ENCODE measurements around the gene NDUFA6.
"Not testable (repeated sequence)": the region's sequence is repeated elsewhere in the genome, so short reads cannot be mapped to it uniquely, and the experiment has no call there.

Gene NDUFA6

GRCh38 chr22:42090596-42091454 is at the start of gene NDUFA6:
Gene NDUFA6, minus strand, starts transcription at chr22:42090772. Its CDS starts 28 bp downstream, at chr22:42090744.
- peak; percentile 98 for DNase-seq (ENCODE audit: low read depth)

DNA sequence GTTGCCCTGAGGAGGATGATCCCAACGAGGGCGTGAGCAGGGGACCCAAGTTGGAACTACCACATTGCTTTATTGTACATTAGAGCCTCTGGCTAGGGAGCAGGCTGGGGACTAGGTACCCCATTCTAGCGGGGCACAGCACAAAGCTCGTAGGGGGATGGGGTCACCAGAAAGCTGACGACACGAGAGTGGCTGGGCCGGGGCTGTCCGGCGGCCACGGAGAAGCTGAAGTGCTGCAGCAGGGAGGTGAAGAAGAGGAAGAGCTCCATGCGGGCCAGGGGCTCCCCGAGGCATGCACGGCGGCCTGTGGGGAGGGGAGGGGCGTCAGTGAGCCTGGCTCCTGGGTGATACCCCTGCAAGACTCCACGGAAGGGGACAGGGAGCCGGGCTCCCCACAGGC is 49.6 kb upstream of the NDUFA6 start:
- DNase-seq (ENCODE audit: low read depth), result not testable (repeated sequence)

GRCh38 chr22:42139508-42139907 is 48.9 kb upstream of the NDUFA6 start:
- DNase-seq (ENCODE audit: low read depth), result not testable (repeated sequence)

- DNase-seq (ENCODE audit: low read depth), result no peak
Measured at GRCh38 chr22:42138972-42139371, 48.4 kb upstream of the NDUFA6 start.

DNA sequence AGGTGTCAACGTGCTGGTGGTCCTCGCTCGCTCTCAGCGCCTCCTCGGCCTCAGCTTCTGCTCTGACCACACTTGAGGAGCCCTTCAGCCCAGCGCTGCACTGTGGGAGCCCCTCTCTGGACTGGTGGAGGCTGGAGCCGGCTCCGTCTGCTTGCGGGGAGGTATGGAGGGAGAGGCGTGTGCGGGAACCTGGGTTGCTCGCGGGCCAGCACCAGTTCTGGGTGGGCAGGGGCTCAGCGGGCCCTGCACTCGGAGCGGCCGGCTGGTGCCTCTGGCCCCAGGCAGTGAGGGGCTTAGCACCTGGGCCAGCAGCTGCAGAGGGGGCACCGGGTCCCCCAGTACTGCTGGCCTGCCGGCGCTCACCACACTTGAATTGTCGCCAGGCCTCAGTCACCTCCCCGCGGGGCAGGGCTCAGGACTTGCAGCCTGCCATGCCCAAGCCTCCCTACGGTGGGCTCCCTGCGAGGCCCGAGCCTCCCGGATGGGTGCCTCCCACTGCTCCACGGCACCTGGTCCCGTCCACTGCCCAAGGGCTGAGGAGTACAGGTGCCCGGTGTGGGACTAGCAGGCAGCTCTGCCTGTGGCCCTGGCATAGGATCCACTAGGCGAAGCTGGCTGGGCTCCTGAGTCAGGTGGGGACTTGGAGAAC is 47.7 kb upstream of the NDUFA6 start:
- DNase-seq (ENCODE audit: low read depth), result no peak

- DNase-seq (ENCODE audit: low read depth), result not testable (repeated sequence)
Measured at GRCh38 chr22:42135688-42136087, 45.1 kb upstream of the NDUFA6 start.

DNA sequence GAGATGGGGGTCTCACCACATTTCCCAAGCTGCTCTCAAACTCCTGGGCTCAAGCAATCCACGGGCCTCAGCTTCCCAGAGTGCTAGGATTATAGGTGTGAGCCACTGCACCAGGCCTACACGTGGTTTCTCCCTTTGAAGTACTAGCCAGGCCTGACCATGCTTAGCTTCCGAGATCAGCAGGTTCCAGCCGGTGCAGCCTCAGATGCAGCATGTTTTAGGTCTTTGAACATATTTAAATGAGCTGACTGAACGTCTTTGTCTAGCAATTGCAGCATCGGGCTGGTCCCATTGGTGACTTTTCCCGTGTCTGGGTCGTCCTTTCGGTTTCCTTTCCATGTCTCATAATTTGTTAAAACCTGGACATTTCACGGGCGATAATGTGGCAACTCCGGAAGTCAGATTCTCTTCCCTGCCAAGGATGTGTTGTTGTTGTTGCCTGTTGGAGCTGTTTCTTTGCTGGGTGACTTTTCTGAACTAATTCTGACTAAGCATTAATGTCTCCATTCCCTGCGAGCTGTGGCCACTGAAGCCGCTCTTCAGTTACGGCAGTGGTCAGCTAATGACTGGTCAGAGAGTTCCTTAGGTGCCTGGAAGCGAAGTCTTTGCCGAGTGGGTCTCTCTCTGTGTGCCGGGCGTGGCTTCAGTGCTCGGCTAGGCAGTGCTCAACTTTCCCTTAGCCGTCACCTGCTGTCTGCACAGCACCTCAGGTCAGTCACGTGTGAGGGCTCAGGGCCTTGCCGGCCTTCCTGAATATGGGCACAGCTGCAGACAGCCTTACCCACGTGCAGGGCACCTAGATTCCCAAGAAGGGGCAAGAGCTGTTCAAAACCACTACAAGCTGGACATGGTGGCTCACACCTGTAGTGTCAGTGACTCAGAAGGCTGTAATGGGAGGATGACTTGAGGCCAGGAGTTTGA is 43.8 kb upstream of the NDUFA6 start:
- DNase-seq (ENCODE audit: low read depth), result peak; percentile 12

DNA sequence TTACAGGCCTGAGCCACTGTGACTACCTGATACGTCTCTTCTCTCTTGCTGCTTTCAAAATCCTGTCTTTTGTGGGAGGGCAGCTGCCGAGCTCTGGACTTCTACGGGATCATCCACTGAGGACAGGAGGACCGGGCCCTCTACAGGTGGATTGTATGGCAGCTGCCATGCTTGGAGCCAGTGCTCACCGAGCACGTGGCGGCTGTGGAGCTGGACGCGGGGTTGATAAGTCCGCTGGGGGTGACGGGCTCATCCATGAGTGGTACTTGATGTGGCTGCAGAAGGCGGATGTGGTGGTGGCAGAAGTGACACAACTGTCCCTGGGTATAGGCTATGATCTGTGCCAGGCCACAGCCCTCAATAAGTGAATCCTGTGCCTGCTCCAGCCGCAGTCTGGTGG is 41.9 kb upstream of the NDUFA6 start:
- no peak for DNase-seq (ENCODE audit: low read depth)

DNA sequence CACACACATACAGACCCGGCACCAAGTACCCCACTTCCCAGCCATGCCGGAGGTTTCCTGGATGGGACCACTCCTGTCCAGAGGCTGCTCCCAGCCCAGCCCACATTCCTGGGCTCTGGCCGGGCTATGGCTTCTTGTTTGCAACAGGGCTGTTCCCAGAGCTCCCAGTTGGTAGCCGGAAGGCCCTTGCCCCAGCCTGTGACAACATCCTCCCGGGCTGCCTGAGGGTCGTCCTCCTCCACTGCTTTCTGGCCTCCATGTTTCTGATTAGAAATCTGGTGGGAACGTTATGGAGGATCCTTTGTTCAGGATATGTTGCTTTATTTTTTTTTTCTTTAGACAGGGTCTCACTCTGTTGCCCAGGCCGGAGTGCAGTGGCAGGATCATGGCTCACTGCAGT is 41.0 kb upstream of the NDUFA6 start:
- no peak for DNase-seq (ENCODE audit: low read depth)

DNA sequence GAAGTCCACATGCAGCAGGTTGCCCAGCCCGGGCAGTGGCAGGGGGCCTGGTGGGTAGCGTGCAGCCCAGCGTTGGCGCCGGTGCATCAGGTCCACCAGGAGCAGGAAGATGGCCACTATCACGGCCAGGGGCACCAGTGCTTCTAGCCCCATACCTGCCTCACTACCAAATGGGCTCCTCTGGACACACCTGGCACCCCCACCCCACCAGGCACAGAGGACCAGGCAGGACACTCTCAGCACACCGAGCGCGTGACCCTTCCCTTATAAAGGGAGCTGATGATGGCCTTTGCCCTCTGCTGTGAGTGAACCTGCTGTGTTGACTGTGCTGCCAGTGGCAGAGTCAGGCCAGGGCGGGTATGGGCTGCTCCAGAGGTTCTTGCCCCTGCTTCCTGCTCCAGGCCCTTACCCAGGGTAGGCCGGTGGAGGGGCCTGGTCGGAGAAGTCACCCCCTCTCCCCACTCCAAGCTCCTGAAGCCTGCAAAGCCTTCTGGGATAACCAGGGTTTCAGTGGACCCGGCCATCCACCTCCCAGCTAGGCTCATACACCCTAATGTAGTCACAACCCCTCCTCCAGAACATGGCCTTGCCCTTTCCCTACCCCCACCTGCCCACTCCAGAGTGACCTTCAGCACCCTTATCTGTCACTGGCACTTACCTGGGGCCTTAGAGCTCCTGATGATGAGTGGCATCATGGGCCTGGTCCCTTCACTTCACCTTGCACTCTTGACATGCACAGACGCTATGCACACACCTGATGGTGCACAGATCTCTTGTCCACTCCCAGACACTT is 40.3 kb upstream of the NDUFA6 start, which contains the start of gene CYP2D6:
Gene CYP2D6 (minus strand): TSS at position 172 of the 793 bp plus-strand sequence. CDS start 19 bp downstream, at position 153.
- not testable (repeated sequence) for DNase-seq (ENCODE audit: low read depth)

GRCh38 chr22:42130182-42130581 is 39.6 kb upstream of the NDUFA6 start:
- not testable (repeated sequence) for DNase-seq (ENCODE audit: low read depth)

DNA sequence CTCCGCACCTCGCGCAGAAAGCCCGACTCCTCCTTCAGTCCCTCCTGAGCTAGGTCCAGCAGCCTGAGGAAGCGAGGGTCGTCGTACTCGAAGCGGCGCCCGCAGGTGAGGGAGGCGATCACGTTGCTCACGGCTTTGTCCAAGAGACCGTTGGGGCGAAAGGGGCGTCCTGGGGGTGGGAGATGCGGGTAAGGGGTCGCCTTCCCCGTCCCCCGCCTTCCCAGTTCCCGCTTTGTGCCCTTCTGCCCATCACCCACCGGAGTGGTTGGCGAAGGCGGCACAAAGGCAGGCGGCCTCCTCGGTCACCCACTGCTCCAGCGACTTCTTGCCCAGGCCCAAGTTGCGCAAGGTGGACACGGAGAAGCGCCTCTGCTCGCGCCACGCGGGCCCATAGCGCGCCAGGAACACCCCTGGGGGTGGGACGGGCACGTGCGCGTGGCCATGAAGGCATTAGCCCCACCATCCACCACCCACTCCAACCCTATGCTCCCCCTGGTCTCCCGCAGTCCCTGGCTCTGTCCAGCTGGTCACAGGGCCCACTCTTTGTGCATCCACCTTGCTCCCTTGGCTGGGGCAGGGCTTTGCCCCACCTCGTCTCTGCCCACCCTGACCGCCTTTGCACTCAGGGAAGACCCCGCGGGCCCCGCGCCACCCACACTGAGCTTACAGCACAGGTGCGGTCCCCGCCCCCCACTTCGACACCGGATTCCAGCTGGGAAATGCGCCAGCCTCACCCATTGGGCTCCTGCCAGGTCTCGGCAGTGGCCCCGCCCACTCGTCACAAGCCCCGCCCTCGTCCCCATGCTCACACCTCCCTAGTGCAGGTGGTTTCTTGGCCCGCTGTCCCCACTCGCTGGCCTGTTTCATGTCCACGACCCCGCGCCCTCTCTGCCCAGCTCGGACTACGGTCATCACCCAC is 38.5 kb upstream of the NDUFA6 start:
- DNase-seq (ENCODE audit: low read depth), result not testable (repeated sequence)

GRCh38 chr22:42128007-42128406 is 37.4 kb upstream of the NDUFA6 start:
- not testable (repeated sequence) for DNase-seq (ENCODE audit: low read depth)

DNA sequence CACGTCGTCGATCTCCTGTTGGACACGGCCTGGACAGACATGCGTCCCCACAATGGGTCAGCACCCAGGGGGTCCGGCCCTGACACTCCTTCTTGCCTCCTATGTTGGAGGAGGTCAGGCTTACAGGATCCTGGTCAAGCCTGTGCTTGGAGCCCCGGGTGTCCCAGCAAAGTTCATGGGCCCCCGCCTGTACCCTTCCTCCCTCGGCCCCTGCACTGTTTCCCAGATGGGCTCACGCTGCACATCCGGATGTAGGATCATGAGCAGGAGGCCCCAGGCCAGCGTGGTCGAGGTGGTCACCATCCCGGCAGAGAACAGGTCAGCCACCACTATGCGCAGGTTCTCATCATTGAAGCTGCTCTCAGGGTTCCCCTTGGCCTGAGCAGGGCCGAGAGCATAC is 37.0 kb upstream of the NDUFA6 start:
- DNase-seq (ENCODE audit: low read depth), result no peak

GRCh38 chr22:42123529-42123928 is 33.0 kb upstream of the NDUFA6 start:
- DNase-seq (ENCODE audit: low read depth), result not testable (repeated sequence)

DNA sequence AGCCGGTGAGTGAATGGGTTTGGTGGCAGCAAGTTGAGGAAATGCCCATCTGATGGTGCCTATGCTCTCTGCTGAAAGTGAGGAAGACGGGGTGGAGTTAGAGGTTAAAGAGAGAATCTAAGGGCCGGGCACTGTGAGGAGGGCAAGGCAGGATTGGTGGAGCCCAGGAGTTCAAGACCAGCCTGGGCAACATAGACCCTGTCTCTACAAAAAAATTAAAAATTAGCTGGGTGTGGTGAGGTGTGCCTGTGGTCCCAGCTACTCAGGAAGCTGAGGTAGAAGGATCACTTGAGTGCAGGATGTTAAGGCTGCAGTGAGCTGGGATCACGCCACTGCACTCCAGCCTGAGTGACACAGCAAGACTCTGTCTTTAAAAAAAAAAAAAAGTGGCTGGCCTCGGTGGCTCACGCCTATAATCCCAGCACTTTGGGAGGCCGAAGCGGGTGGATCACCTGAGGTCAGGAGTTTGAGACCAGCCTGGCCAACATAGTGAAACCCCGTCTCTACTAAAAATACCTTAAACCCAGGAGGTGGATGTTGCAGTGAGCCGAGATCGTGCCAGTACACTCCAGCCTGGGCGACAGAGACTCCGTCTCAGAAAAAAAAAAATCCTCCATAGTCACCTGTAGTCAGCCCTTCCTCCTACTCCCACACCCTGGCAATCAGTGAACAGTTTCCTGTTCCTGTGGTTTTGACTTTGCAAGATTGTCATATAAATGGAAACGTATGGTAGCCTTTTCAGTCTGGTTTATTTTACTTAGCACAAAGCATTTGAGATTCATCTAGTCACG is 29.9 kb upstream of the NDUFA6 start:
- DNase-seq (ENCODE audit: low read depth), result not testable (repeated sequence)

GRCh38 chr22:42116848-42117424 is 26.4 kb upstream of the NDUFA6 start:
- no peak for DNase-seq (ENCODE audit: low read depth)

GRCh38 chr22:42115420-42115830 is 24.9 kb upstream of the NDUFA6 start:
- not testable (repeated sequence) for DNase-seq (ENCODE audit: low read depth)

- DNase-seq (ENCODE audit: low read depth), result no peak
Measured at GRCh38 chr22:42114721-42115120, 24.1 kb upstream of the NDUFA6 start.

Measured in stromal cell of bone marrow (primary cell).